Activated CD4-positive, CD25-positive, alpha-beta regulatory T cell treated with anti-CD3 and anti-CD28 coated beads, Interleukin-2, amount 50 U/mL, for 24 hours (primary cell): ENCODE measurements around the gene CYP11A1.
"Not testable (repeated sequence)": the region's sequence is repeated elsewhere in the genome, so short reads cannot be mapped to it uniquely, and the experiment has no call there.

Experiments used
- ATAC-seq, 2 donors: fragments of 150-1000 bp; cut with Tn5 transposase; one replicate each; pipeline ENCODE4 v1.10.0; 2021; ENCODE audit warnings: mild to moderate bottlenecking in 1 of 2, moderate library complexity in 1 of 2

Gene CYP11A1

GRCh38 chr15:74373731-74374647 lies 6.5 kb upstream of the CYP11A1 start:
- peak; percentile 93 to 94 for ATAC-seq

DNA sequence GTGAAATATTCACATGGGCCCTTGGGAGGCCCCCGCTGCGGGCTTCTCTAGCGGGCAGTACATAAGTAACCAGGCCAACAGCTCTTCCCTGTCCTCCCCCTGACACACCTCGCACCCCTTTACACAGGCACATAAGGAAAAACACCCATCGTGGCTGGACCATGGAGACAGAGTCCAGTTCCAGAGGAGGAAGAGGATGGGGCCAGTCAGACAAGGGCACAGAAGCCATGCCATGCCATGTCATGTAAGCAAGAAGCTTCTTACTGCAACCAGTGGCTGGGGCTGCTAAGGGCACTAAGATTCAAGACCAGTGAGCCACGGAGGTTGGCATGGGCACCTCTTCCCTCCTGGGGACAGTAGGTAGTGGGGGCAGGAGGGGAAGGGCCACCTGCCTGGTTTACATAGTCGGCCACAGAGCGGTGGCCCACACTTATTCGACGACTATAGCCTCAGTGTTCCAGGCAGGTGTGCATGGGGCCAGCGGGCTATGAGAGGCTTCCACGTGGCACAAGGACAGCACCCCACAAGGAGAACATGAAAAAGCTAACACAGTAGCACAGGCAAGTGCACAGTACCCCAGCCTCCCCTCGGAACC lies 5.7 kb upstream of the CYP11A1 start:
- ATAC-seq, result no peak

DNA sequence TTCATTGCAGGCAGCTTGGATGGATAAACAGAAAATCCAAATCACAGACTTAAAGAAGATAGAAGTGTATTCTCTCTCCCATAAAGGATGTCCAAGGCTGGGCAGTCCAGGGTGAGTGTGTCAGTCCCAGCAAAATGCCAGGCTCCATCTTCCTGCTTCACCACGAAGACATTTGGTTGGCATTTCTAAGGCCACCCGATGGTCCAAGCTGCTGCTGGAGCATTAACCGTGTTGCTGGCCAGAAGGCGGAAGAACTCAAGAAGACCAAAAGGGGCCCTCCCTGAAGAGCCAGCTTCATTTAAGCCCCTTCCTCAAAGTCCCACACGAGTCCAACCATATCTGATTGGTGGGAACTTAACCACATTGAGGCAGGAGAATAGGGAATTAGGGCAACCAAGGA lies 3.0 kb upstream of the CYP11A1 start:
- no peak for ATAC-seq

DNA sequence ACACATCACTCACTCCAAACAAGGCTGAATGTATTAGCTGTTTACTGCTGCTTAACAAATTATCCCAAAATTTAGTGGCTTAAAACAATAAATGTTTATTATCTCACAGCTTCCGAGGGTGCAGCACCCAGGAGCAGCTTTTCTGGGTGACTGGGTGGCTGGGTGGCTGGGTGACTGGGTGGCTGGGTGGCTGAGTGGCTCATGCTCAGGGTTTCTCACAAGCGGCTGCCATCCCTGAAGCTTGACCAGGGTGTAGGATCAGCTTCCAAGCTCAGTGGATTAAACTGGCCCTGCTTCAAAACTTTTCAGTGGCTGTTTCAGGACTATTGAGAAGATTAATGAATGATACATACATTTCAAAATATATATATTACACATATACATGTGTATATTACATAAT lies 2.3 kb upstream of the CYP11A1 start:
- ATAC-seq, result no peak

DNA sequence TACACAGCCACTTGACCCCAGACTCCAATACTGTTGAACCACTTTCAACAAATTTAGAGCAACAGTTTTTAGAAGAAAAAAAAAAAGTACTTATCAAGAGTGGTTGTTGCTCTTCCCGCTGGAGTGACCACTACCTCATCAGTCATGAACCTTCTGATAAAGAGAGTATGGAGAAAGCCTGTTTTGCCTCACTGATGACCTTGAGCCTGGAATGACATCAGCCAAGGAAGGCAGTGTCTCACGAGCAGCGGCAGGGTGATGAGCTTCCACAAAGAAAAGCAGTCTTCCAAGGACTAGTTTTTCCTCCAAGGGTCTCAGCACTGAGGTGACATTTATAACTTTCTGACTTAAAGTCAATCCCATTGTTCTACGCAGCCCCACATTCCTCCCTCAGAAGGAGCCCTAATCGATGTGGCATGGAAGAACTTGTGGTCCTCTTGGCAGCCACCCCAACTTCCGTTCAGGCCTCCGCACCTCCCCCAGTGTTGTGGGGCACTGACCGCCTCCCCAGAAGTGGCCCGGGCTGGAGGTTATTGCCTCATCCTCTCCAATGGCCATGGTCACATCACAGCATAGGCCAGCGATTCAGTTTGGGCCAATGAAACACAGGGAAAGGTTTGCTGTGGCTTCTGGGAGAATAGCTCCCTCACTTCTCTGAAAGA lies 1.8 kb upstream of the CYP11A1 start:
- no peak for ATAC-seq

- no peak for ATAC-seq
Observed at GRCh38 chr15:74368121-74368520, 675 bp upstream of the CYP11A1 start.

DNA sequence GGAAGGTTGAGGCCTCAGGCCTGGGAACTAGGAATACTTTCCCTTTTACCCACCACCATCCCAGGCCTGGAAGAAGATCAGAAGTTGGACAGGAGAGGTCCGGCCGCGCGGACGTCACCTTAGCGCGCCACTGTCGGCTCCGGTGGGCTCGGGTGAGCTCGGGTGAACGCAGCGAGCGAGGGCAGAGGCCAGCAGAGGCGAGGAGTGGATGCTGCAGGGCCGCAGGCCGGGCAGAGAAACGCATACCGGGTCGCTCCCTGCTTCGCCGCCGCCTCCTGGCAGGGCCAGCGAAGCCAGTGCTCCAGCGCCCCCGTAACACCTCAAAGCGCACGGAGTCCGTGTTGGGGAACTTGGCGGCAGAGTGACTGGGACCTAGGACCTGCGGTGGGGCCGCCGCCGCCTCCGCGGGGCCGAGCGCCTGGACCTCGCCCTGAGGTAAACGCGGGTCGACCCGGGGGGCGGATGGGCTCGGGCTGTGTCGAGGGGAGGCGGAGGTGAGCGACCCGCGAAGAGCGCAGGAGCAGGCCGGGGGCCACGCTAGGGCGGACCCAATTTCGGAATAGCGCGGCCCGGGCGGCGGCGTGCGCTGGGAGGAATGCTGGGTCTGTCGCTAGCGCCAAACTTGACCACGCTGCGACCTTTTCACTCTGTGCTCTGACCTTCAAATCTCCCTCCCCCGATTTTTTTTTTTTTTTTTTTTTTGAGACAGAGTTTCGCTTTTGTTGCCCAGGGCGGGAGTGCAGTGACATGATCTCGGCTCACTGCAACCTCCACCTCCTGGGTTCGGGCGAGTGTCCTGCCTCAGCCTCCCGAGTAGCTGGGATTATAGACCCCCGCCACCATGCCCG lies 1.6 kb downstream of the CYP11A1 start:
- ATAC-seq, result peak in 1 of 2 donors; percentile 38

- ATAC-seq, result no peak
Observed at GRCh38 chr15:74364936-74365597, 2.4 kb downstream of the CYP11A1 start.

- ATAC-seq, result no peak
Observed at GRCh38 chr15:74362482-74362881, 5.0 kb downstream of the CYP11A1 start.

- not testable (repeated sequence) for ATAC-seq
Observed at GRCh38 chr15:74360855-74361254, 6.6 kb downstream of the CYP11A1 start.

DNA sequence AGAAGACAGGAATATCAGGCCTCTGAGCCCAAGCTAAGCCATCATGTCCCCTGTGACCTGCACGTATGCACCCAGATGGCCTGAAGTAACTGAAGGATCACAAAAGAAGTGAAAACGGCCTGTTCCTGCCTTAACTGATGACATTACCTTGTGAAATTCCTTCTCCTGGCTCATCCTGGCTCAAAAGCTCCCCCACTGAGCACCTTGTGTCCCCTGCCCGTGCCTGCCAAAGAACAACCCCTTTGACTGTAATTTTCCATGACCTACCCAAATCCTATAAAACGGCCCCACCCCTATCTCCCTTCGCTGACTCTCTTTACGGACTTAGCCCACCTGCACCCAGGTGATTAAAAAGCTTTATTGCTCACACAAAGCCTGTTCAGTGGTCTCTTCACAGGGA lies 8.1 kb downstream of the CYP11A1 start:
- not testable (repeated sequence) for ATAC-seq

DNA sequence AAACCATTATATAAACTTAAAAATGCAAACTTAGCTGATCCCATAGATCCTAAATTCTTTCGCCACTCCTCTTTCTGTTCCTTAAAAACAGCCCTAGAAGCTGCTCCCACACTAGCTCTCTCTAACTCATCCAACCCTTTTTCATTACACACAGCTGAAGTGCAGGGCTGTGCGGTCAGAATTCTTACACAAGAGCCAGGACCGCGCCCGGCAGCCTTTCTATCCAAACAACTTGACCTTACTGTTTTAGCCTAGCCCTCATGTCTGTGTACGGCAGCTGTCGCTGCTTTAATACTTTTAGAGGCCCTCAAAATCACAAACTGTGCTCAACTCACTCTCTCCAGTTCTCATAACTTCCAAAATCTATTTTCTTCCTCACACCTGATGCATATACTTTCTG lies 9.9 kb downstream of the CYP11A1 start:
- ATAC-seq, result not testable (repeated sequence)

DNA sequence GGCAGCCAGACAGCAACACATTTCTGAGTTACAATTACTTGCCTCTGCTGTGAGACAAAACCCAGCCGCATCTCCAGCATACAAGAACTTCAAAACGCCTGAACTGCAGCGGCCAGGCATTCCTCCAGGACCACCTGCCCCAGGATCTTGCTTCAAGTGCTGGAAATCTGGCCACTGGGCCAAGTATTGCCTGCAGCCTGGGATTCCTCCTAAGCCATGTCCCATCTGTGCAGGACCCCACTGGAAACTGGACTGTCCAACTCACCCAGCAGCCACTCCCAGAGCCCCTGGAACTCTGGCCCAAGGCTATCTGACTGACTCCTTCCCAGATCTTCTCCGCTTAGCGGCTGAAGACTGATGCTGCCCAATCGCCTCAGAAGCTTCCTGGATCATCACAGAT lies 11.4 kb downstream of the CYP11A1 start:
- not testable (repeated sequence) for ATAC-seq

DNA sequence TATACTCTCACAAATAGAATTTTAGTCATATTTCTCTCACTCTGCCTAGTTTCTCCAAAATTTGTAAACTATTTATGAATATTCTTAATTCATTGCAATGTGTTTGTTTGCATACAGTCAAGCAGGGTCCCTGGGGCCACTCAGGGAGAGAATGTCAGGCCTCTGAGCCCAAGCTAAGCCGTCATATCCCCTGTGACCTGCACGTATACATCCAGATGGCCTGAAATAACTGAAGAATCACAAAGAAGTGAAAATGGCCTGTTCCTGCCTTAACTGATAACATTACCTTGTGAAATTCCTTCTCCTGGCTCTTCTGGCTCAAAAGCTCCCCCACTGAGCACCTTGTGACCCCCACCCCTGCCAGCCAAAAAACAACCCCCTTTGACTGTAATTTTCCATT lies 13.5 kb downstream of the CYP11A1 start:
- ATAC-seq, result not testable (repeated sequence)

DNA sequence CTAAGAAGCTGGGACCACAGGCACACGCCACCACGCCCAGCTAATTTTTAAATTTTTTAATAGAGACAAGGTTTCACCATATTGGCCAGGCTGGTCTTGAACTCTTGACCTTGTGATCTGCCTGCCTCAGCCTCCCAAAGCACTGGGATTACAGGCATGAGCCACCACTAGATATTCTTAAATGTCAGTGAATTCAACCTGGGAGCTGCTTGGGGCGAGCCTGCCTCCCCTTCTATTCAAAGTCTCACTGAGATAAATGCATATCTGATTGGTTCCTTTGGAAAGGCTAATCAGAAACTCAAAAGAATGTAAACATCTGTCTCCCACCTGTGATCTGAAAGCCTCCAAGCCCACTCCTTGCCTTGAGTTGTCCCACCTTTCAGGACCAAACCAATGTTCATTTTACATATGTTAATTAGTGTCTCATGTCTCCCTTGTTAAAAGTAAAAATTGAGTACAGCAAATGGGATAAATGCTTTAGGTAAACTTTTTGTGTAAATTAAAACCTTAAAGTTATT lies 15.0 kb downstream of the CYP11A1 start:
- no peak for ATAC-seq

DNA sequence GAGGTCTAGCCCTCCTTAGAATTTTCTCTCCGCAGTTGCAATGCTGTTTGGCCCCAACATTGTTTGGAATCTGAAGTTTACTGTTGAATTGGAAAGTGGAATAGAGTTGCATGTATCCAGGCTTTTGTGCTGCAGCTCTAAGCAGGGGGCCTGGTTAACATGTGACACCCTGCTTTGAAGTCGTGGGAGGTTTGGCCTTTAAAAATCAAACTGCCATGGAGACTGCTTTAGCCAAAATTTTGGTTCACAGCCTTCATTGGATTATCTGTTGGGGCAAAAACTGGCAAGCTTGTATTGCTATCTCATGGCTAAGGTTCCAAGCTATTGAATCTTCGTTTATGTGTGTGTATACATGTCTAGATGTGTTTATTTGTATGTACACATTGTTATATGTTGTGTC lies 15.8 kb downstream of the CYP11A1 start:
- no peak for ATAC-seq

DNA sequence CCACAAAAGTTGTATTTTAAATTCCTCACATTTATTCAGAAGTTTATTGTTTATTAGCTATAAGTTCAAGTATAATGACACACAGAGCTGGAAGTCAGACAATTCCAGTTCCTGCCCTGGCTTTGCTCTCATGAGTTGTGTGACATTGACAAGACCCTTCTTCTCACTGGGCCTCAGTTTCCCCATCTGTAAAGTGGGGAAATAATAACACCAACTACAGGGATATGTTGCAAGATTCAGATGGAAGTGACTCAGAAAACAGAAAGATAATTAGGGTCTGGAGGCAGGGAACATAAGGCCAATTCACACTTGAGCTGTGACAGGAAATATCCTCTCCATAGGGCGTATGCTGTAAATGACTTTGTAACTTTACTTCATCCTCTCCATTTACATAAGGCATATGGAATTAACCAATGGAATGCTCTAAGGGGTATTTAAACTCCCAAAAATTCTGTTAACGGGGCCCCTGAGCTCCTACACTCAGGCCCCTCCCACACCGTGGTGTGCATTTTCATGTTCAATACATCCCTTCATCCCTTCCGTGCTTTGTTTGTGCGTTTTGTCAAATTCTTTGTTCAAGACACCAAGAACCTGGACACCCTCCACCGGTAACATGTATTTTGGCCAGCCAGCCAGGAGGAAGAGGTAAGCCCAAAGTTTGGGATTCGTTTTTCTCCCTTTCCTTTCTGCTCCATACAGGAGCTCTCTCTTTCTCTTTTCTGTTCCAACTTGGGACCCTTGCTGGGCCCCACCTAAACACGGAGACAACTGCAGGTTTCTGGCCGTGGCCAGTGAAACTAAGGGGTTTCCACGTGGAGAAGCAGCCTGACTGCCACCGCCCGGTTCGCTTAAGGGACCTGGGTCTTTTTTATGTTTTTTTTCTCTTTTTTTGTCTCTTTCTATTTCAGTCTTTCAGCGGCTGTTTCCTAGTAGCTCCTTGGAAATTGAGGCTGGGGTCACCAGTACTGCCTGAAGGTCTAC lies 16.9 kb downstream of the CYP11A1 start:
- ATAC-seq, result no peak

DNA sequence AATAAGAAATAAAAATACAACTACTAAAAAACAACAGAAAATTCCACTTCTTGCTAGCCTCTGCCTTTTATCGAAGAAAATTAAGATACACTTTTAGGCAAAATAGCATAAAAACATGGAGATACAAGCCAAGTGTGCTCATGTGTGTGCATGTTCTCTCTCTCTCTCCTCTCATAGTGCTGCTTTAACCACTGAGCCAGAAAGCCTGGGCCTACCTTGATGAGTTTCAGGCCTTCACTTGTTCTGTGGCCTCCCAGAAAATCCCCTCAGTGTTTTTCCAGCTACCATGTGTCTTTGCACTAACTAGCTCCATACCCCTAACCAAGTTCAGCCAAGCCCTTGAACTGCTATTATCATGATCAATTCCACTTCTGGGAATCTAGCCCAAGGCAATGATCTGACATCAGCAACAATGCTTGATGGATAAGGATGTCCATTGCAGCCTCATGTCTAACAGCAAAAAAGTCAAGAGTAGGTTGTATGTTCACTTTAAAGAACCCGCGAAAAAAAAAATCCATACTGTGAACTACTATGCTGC lies 18.1 kb downstream of the CYP11A1 start:
- ATAC-seq, result no peak

- ATAC-seq, result no peak
Observed at GRCh38 chr15:74347757-74348250, 19.6 kb downstream of the CYP11A1 start.

DNA sequence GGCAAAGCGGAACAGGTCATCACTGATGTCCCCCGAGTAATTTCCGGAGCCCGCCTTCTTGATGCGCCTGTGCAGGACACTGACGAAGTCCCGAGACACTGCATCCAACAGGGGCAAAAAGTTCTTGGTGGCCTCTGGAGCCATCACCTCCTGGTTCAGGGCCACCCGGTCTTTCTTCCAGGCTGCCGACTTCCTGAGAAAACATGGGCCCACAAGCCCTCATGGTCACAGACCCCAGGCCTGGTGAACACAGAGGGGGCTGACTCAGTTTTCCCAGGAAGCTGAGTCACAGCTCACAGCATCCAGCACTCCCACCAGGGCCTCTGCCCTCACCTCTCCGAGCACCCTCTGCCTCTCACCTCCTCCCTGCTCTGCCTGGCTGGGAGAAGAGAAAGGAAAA lies 22.4 kb downstream of the CYP11A1 start:
- ATAC-seq, result no peak
